Astrocyte (in vitro differentiated cells and primary cell): Measurements from ENCODE around the gene AUTS2. TPM values are rescaled to one million over a fixed set of nuclear protein-coding genes. Genes with fewer than 3 reads are reported as not detected.

ENCODE experiments used
- DNase-seq: peaks from one replicate; pipeline ENCODE4 v3.0.0-alpha.2; 2010; ENCODE audit warnings: low read depth
- FAIRE-seq: peaks from 2 replicates; lab custom pipeline; 2011; peaks lifted over from hg19 to GRCh38; lab: Jason Lieb, UNC
- H2AFZ ChIP-seq: 2 replicates; pipeline ENCODE4 v1.6.0; 2012; ENCODE audit warnings: low read depth, low read length, inconsistent platforms
- H3K27ac ChIP-seq: 2 replicates; pipeline ENCODE4 v1.5.1; 2011; ENCODE audit warnings: low read depth, low read length, inconsistent platforms
- H3K27me3 ChIP-seq: 2 replicates; pipeline ENCODE4 v1.6.0; 2011; ENCODE audit warnings: low read length, inconsistent platforms; ENCODE audit not compliant: insufficient read depth
- H3K36me3 ChIP-seq: 2 replicates; pipeline ENCODE4 v1.5.1; 2011; ENCODE audit warnings: low read length, inconsistent platforms; ENCODE audit not compliant: insufficient read depth
- H3K4me1 ChIP-seq: 2 replicates; pipeline ENCODE4 v1.5.1; 2011; ENCODE audit warnings: low read length, inconsistent platforms; ENCODE audit not compliant: insufficient read depth
- H3K4me2 ChIP-seq: 2 replicates; pipeline ENCODE4 v1.6.0; 2012; ENCODE audit warnings: low read length, inconsistent platforms
- H3K4me3 ChIP-seq: 2 replicates; pipeline ENCODE4 v1.5.1; 2011; ENCODE audit warnings: low read depth, mild to moderate bottlenecking, low read length, inconsistent platforms; ENCODE audit not compliant: insufficient read depth
- H3K79me2 ChIP-seq: 2 replicates; pipeline ENCODE4 v1.6.0; 2012; ENCODE audit warnings: mild to moderate bottlenecking, low read length, inconsistent platforms; ENCODE audit not compliant: insufficient read depth
- H3K9ac ChIP-seq: 2 replicates; pipeline ENCODE4 v1.6.0; 2012; ENCODE audit warnings: mild to moderate bottlenecking, low read length, inconsistent platforms
- H3K9me3 ChIP-seq: 2 replicates; pipeline ENCODE4 v1.5.1; 2012; ENCODE audit warnings: low read depth, mild to moderate bottlenecking, low read length, inconsistent platforms; ENCODE audit not compliant: insufficient read depth
- H4K20me1 ChIP-seq: 2 replicates; pipeline ENCODE4 v1.6.0; 2012; ENCODE audit warnings: low read length, inconsistent platforms; ENCODE audit not compliant: insufficient read depth
- H3K27ac Mint-ChIP-seq: one replicate; pipeline ENCODE4 v1.8.0; 2021; ENCODE audit warnings: mild to moderate bottlenecking, mixed read lengths; ENCODE audit not compliant: unreplicated experiment
- H3K27me3 Mint-ChIP-seq: one replicate; pipeline ENCODE4 v1.8.0; 2021; ENCODE audit warnings: low read depth, mixed read lengths; ENCODE audit not compliant: unreplicated experiment
- H3K36me3 Mint-ChIP-seq: one replicate; pipeline ENCODE4 v1.8.0; 2021; ENCODE audit warnings: low read depth, mixed read lengths; ENCODE audit not compliant: unreplicated experiment
- H3K4me1 Mint-ChIP-seq: one replicate; pipeline ENCODE4 v1.8.0; 2021; ENCODE audit warnings: low read depth, mixed read lengths; ENCODE audit not compliant: unreplicated experiment
- H3K4me3 Mint-ChIP-seq: one replicate; pipeline ENCODE4 v1.8.0; 2021; ENCODE audit warnings: mild to moderate bottlenecking, moderate library complexity, mixed read lengths; ENCODE audit not compliant: unreplicated experiment
- H3K9me3 Mint-ChIP-seq: one replicate; pipeline ENCODE4 v1.8.0; 2021; ENCODE audit warnings: mild to moderate bottlenecking, mixed read lengths; ENCODE audit not compliant: unreplicated experiment
- EZH2 ChIP-seq: IDR thresholded peaks from 2 replicates; pipeline ENCODE4 v1.6.1; 2012; ENCODE audit warnings: mild to moderate bottlenecking, low read length, inconsistent platforms; ENCODE audit not compliant: insufficient read depth
- total RNA-seq: library from RNA; stranded (reverse); gene quantifications from 2 replicates; pipeline ENCODE4 v1.2.1, GENCODE V29; 2021
- TF ChIP-seq, protein P1 (sequence below): IDR thresholded peaks from 2 replicates; pipeline ENCODE4 v1.5.1; 2011; ENCODE audit warnings: low read depth, mild to moderate bottlenecking, inconsistent platforms, low read length, moderate library complexity; ENCODE audit not compliant: insufficient read depth

Gene AUTS2
- total RNA-seq, 1 donor from 2014 or later = 73.2 TPM

DNA sequence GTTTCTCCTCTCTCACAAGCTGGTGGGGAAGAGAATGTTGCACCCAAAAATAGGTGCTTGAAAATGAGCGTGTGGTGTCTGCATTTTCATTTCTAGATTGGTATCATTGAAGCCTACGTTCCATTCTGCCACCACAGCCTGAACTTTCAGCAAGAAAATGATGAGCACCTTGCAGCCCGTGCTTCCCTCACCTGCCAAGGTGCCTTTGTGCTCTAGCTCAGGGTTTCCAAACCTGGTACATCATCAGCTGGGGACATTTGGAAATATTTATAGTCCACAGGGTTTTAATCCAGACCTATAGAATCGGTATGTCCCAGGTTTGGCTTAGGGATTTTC lies 701.2 kb downstream of the AUTS2 start:
- no peaks in the 10 kb centered on the region for H3K27me3 Mint-ChIP-seq
- H3K4me3 Mint-ChIP-seq = no peak overlapping the region
- no peak for FAIRE-seq
- Histone ChIP-seq H3K9ac (no peak overlapping the region), H3K9me3 (no peaks in the 10 kb centered on the region), H3K27ac (no peak overlapping the region), H3K27me3 (no peaks in the 10 kb centered on the region), H3K4me1 (no peaks in the 10 kb centered on the region), H3K4me3 (no peak overlapping the region), H3K36me3 (no peaks in the 10 kb centered on the region), H4K20me1 (no peaks in the 10 kb centered on the region), H3K79me2 (no peaks in the 10 kb centered on the region), H3K4me2 (no peak overlapping the region), H2AFZ (no peak overlapping the region)
- no peak for DNase-seq
- H3K36me3 Mint-ChIP-seq = no peaks in the 10 kb centered on the region
- H3K9me3 Mint-ChIP-seq = no peaks in the 10 kb centered on the region
- no peak overlapping the region for H3K27ac Mint-ChIP-seq
- peaks cover 11% of the 10 kb centered on the region for H3K4me1 Mint-ChIP-seq
- TF ChIP-seq, protein P1, sequence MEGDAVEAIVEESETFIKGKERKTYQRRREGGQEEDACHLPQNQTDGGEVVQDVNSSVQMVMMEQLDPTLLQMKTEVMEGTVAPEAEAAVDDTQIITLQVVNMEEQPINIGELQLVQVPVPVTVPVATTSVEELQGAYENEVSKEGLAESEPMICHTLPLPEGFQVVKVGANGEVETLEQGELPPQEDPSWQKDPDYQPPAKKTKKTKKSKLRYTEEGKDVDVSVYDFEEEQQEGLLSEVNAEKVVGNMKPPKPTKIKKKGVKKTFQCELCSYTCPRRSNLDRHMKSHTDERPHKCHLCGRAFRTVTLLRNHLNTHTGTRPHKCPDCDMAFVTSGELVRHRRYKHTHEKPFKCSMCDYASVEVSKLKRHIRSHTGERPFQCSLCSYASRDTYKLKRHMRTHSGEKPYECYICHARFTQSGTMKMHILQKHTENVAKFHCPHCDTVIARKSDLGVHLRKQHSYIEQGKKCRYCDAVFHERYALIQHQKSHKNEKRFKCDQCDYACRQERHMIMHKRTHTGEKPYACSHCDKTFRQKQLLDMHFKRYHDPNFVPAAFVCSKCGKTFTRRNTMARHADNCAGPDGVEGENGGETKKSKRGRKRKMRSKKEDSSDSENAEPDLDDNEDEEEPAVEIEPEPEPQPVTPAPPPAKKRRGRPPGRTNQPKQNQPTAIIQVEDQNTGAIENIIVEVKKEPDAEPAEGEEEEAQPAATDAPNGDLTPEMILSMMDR = no peak
- TF ChIP-seq EZH2 = no peak

DNA sequence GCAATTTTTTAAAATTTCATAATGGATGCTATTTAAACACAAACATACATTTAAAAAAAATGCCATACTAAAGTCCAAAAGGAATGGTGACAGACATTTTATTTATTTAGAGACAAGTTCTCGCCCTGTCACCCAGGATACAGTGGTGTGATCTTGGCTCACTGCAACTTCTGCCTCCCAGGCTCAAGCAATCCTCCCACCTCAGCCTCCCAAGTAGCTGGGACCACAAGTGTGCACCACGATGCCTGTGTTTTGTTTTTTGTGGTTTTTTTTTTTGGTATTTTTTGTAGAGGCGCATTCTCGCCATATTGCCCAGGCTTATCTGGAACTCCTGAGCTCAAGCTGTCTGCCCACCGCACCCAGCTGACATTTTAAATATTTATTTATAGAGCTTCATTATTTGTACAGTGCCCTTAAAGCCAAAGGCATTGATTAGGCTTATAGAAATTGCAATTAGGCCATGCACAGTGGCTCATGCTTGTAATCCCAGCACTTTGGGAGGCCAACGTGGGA lies 703.5 kb downstream of the AUTS2 start:
- H3K27ac ChIP-seq = no peak overlapping the region
- no peaks in the 10 kb centered on the region for H4K20me1 ChIP-seq
- H3K4me2 ChIP-seq = no peak overlapping the region
- Mint-ChIP-seq H3K4me3 (no peak overlapping the region), H3K4me1 (peaks cover 11% of the 10 kb centered on the region), H3K36me3 (no peaks in the 10 kb centered on the region), H3K9me3 (no peaks in the 10 kb centered on the region), H3K27me3 (no peaks in the 10 kb centered on the region), H3K27ac (no peak overlapping the region)
- no peak for TF ChIP-seq EZH2
- TF ChIP-seq, protein P1 = no peak
- H3K9ac ChIP-seq = no peak overlapping the region
- no peaks in the 10 kb centered on the region for H3K27me3 ChIP-seq
- FAIRE-seq = no peak
- H3K9me3 ChIP-seq = no peaks in the 10 kb centered on the region
- H2AFZ ChIP-seq = no peak overlapping the region
- H3K36me3 ChIP-seq = no peaks in the 10 kb centered on the region
- no peak overlapping the region for H3K4me3 ChIP-seq
- H3K4me1 ChIP-seq = no peaks in the 10 kb centered on the region
- no peak for DNase-seq
- H3K79me2 ChIP-seq = no peaks in the 10 kb centered on the region

DNA sequence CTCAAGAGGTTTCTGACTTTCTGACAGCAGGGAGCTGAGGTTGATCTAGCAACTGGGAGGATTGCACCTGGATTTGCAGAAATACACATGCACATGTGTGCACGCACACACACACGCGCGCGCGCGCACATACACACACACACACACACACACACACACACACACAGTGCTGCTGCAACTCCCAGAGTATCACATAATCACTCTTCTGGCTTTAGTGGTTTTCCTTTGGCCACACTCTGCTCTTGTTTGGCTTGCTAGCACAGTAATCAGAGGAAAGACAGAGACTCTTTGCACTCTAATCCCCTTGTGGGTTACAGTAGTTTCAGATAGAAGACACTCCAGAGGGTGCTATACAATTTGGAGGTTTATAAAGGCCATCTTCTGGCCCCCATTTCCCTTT lies 705.0 kb downstream of the AUTS2 start:
- H3K79me2 ChIP-seq = no peaks in the 10 kb centered on the region
- no peaks in the 10 kb centered on the region for H4K20me1 ChIP-seq
- H3K9me3 Mint-ChIP-seq = no peaks in the 10 kb centered on the region
- no peak overlapping the region for H3K4me3 ChIP-seq
- H3K27ac Mint-ChIP-seq = no peak overlapping the region
- DNase-seq (no peak), FAIRE-seq (no peak)
- H2AFZ ChIP-seq = no peak overlapping the region
- H3K9me3 ChIP-seq = no peaks in the 10 kb centered on the region
- no peak overlapping the region for H3K9ac ChIP-seq
- no peak overlapping the region for H3K4me2 ChIP-seq
- H3K36me3 ChIP-seq = no peaks in the 10 kb centered on the region
- no peaks in the 10 kb centered on the region for H3K4me1 ChIP-seq
- no peak overlapping the region for H3K27ac ChIP-seq
- TF ChIP-seq, protein P1 = no peak
- no peak for TF ChIP-seq EZH2
- H3K27me3 Mint-ChIP-seq = no peaks in the 10 kb centered on the region
- peaks cover 11% of the 10 kb centered on the region for H3K4me1 Mint-ChIP-seq
- H3K4me3 Mint-ChIP-seq = no peak overlapping the region
- H3K27me3 ChIP-seq = no peaks in the 10 kb centered on the region
- no peaks in the 10 kb centered on the region for H3K36me3 Mint-ChIP-seq
